Measurements from ENCODE around the gene CSRP1. TPM values are rescaled to one million over a fixed set of nuclear protein-coding genes. Genes with fewer than 3 reads are reported as not detected.

CSRP1 gene
- total RNA-seq, 3 donors from 2014 or later, result 150 to 1,587 (median 214) TPM

- Histone ChIP-seq H3K4me3 (no peak overlapping the region), H3K4me1 (ENCODE audit: low read depth) (peaks cover 17% of the 10 kb centered on the region), H3K9me3 (no peaks in the 10 kb centered on the region), H3K36me3 (ENCODE audit: low read depth) (no peaks in the 10 kb centered on the region)
- intact Hi-C loops (cut with DNase I, micrococcal nuclease), result no loop called here
- DNase-seq, result no peak
- TF ChIP-seq CTCF (IDR thresholded peaks at IDR 0.05), result no peak
- ATAC-seq, result no peak
Observed at GRCh38 chr1:201499795-201500669, 6.9 kb downstream of the CSRP1 start.

GRCh38 chr1:201499191-201499590 lies 7.7 kb downstream of the CSRP1 start:
- no peaks in the 10 kb centered on the region for H3K36me3 ChIP-seq (ENCODE audit: low read depth)
- H3K4me1 ChIP-seq (ENCODE audit: low read depth), result peaks cover 19% of the 10 kb centered on the region
- intact Hi-C loops (cut with DNase I, micrococcal nuclease), result no loop called here
- DNase-seq (no peak), ATAC-seq (no peak)
- H3K4me3 ChIP-seq, result no peak overlapping the region
- TF ChIP-seq CTCF (IDR thresholded peaks at IDR 0.05), result no peak
- no peaks in the 10 kb centered on the region for H3K9me3 ChIP-seq

GRCh38 chr1:201498621-201499020 lies 8.3 kb downstream of the CSRP1 start:
- no peak for ATAC-seq
- intact Hi-C loops (cut with DNase I, micrococcal nuclease), result no loop called here
- H3K4me1 ChIP-seq (ENCODE audit: low read depth), result peaks cover 22% of the 10 kb centered on the region
- no peaks in the 10 kb centered on the region for H3K36me3 ChIP-seq (ENCODE audit: low read depth)
- TF ChIP-seq CTCF (IDR thresholded peaks at IDR 0.05), result no peak
- DNase-seq, result no peak
- H3K4me3 ChIP-seq, result no peak overlapping the region
- no peaks in the 10 kb centered on the region for H3K9me3 ChIP-seq

- Histone ChIP-seq H3K4me3 (no peak overlapping the region), H3K4me1 (ENCODE audit: low read depth) (peaks cover 21% of the 10 kb centered on the region), H3K36me3 (ENCODE audit: low read depth) (no peaks in the 10 kb centered on the region), H3K9me3 (no peaks in the 10 kb centered on the region)
- TF ChIP-seq CTCF (IDR thresholded peaks at IDR 0.05), result no peak
- intact Hi-C loops (cut with DNase I, micrococcal nuclease), result no loop called here
- ATAC-seq (no peak), DNase-seq (no peak)
Observed at GRCh38 chr1:201497935-201498509, 8.9 kb downstream of the CSRP1 start.

GRCh38 chr1:201496296-201496690 lies 10.6 kb downstream of the CSRP1 start:
- H3K4me3 ChIP-seq, result no peak overlapping the region
- no peak for TF ChIP-seq CTCF (IDR thresholded peaks at IDR 0.05)
- H3K9me3 ChIP-seq, result no peaks in the 10 kb centered on the region
- intact Hi-C loops (cut with DNase I, micrococcal nuclease), result no loop called here
- DNase-seq, result no peak
- no peak for ATAC-seq
- no peaks in the 10 kb centered on the region for H3K36me3 ChIP-seq (ENCODE audit: low read depth)
- peaks cover 13% of the 10 kb centered on the region for H3K4me1 ChIP-seq (ENCODE audit: low read depth)

Data from mucosa of descending colon (tissue), 3 donors.